SK-N-SH (cell line): ENCODE data around the gene NEK7.

Experiments
- EP300 ChIP-seq, 2 experiments: IDR thresholded peaks; 2 replicates each; pipeline versions ENCODE4 v1.4.0 to v1.6.1; 2012; ENCODE audit warnings: borderline replicate concordance in 1 of 2, low read depth in 1 of 2, low read length in 1 of 2
- POLR2AphosphoS5 ChIP-seq: IDR thresholded peaks from 2 replicates; pipeline ENCODE4 v1.6.1; 2012; ENCODE audit warnings: low read depth, low read length
- TCF12 ChIP-seq: IDR thresholded peaks from 2 replicates; pipeline ENCODE4 v1.4.0; 2012
- TF ChIP-seq, protein P1 (sequence below): fragments of 200-600 bp; sonication (generic); IDR thresholded peaks from 2 replicates; pipeline ENCODE4 v1.6.1; 2017; ENCODE audit warnings: antibody characterized with exemption, mild to moderate bottlenecking, moderate library complexity
- TF ChIP-seq, protein P2 (sequence below): fragments of 150-350 bp; IDR thresholded peaks from 2 replicates; pipeline ENCODE4 v1.6.1; 2016; ENCODE audit warnings: mild to moderate bottlenecking, low read depth, low read length
- TF ChIP-seq, protein P3 (sequence below): IDR thresholded peaks from 2 replicates; pipeline ENCODE4 v1.4.0; 2012; ENCODE audit warnings: low read depth

DNA sequence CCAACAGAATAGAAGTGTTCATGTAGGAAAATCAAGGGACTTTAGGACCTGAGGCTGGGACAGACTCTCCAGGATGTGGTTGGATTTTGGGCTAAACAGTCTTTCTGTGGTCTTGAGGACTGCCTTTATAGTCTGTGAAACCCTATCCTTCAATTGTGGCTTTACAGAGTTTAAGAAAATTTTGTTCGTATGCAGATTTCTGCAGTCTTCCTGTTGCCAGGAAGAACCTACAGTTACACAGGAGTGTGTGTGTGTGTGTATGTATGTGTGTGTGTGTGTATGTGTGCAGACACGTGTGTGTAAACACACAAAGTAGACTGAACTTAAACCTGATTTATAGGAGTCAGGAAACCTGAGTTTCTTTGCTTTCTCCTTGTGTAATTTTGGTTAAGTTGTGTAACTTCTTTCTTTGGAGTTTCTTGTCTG is 22.8 kb downstream of the NEK7 start:
- TF ChIP-seq, protein P1, sequence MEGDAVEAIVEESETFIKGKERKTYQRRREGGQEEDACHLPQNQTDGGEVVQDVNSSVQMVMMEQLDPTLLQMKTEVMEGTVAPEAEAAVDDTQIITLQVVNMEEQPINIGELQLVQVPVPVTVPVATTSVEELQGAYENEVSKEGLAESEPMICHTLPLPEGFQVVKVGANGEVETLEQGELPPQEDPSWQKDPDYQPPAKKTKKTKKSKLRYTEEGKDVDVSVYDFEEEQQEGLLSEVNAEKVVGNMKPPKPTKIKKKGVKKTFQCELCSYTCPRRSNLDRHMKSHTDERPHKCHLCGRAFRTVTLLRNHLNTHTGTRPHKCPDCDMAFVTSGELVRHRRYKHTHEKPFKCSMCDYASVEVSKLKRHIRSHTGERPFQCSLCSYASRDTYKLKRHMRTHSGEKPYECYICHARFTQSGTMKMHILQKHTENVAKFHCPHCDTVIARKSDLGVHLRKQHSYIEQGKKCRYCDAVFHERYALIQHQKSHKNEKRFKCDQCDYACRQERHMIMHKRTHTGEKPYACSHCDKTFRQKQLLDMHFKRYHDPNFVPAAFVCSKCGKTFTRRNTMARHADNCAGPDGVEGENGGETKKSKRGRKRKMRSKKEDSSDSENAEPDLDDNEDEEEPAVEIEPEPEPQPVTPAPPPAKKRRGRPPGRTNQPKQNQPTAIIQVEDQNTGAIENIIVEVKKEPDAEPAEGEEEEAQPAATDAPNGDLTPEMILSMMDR = no peak
- no peak for TF ChIP-seq EP300 (IDR thresholded peaks at IDR 0.05; ENCODE audit: borderline replicate concordance in 1 of 2, low read depth in 1 of 2, low read length in 1 of 2)
- TF ChIP-seq TCF12 = no peak
- 0 out of 2 replicates have a peak, but pooled peaks have one; percentile 20 for TF ChIP-seq POLR2AphosphoS5
- TF ChIP-seq, protein P2, sequence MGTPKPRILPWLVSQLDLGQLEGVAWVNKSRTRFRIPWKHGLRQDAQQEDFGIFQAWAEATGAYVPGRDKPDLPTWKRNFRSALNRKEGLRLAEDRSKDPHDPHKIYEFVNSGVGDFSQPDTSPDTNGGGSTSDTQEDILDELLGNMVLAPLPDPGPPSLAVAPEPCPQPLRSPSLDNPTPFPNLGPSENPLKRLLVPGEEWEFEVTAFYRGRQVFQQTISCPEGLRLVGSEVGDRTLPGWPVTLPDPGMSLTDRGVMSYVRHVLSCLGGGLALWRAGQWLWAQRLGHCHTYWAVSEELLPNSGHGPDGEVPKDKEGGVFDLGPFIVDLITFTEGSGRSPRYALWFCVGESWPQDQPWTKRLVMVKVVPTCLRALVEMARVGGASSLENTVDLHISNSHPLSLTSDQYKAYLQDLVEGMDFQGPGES = no peak
- TF ChIP-seq, protein P3, sequence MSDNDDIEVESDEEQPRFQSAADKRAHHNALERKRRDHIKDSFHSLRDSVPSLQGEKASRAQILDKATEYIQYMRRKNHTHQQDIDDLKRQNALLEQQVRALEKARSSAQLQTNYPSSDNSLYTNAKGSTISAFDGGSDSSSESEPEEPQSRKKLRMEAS = no peak
